Kidney (tissue), 14 donors: ENCODE results near the gene CLASP2. TPM values are rescaled to one million over a fixed set of nuclear protein-coding genes. Genes with fewer than 3 reads are reported as not detected.

Source experiments
- DNase-seq, 5 donors: peaks; one replicate each; pipeline ENCODE4 v3.0.0-alpha.2; 2013 to 2020
- FAIRE-seq: peaks from 2 replicates; lab custom pipeline; 2012; peaks lifted over from hg19 to GRCh38; lab: Jason Lieb, UNC
- H3K27ac ChIP-seq, 2 donors: one replicate each; pipeline ENCODE4 v1.7.0; 2013; ENCODE audit warnings: low read depth in 2 of 2, low read length in 2 of 2, inconsistent platforms in 1 of 2
- H3K27me3 ChIP-seq: one replicate; pipeline ENCODE4 v1.7.1; 2013; ENCODE audit warnings: low read length, inconsistent platforms; ENCODE audit not compliant: control insufficient read depth, insufficient read depth
- H3K36me3 ChIP-seq, 3 donors: one replicate each; pipeline versions ENCODE4 v1.7.0 to v1.7.1; 2013; ENCODE audit warnings: low read length in 3 of 3, control low read depth in 1 of 3, inconsistent platforms in 1 of 3; ENCODE audit not compliant: insufficient read depth in 3 of 3, control insufficient read depth in 2 of 3
- H3K4me1 ChIP-seq, 3 donors: one replicate each; pipeline versions ENCODE4 v1.7.0 to v1.7.1; 2013; ENCODE audit warnings: low read length in 3 of 3, inconsistent platforms in 1 of 3, low read depth in 1 of 3; ENCODE audit not compliant: control insufficient read depth in 2 of 3, insufficient read depth in 2 of 3
- H3K4me3 ChIP-seq, 3 donors: one replicate each; pipeline versions ENCODE4 v1.7.0 to v1.8.1; 2013; ENCODE audit warnings: low read length in 3 of 3, control low read depth in 1 of 3, inconsistent platforms in 1 of 3
- H3K9ac ChIP-seq, 3 donors: one replicate each; pipeline versions ENCODE4 v1.7.0 to v1.7.1; 2013; ENCODE audit warnings: low read length in 3 of 3, control low read depth in 1 of 3, inconsistent platforms in 1 of 3
- H3K9me3 ChIP-seq, 3 donors: one replicate each; pipeline versions ENCODE4 v1.7.0 to v1.7.1; 2013; ENCODE audit warnings: low read length in 3 of 3, control low read depth in 1 of 3, inconsistent platforms in 1 of 3; ENCODE audit not compliant: control insufficient read depth in 2 of 3, insufficient read depth in 1 of 3
- CTCF ChIP-seq: IDR thresholded peaks from 3 replicates; pipeline ENCODE4 v1.5.1; 2012; ENCODE audit warnings: mild to moderate bottlenecking, moderate library complexity, borderline replicate concordance; ENCODE audit not compliant: insufficient read depth; ENCODE audit errors: extremely low read depth
- intact Hi-C: fragments of 100-400 bp; cut with DNase I; formaldehyde crosslinking; loops from one replicate; pipeline ENCODE4 v1.11.1; 2022
- polyA plus RNA-seq: library from polyadenylated mRNA; stranded (reverse); fragments of 350-450 nt; fragmentation: Illumina TruSeq; extraction: RNeasy Lipid Tissue Mini Kit (QIAGEN cat#74804); gene quantifications from one replicate; pipeline ENCODE4 v1.2.3, GENCODE V29; 2014; ENCODE audit warnings: low read depth, low replicate concordance; ENCODE audit not compliant: insufficient read depth
- total RNA-seq: library from RNA; stranded (reverse); fragmentation: NEBNext Ultra II Directional; extraction: Animal tissue kit (Norgen Biotek cat#: 25700); gene quantifications from one replicate; pipeline ENCODE4 v1.2.1, GENCODE V29; 2021
- donor health status: control.
- donor health status: control.
- donor health status: control.
- donor health status: control.
- donor health status: control.
- donor health status: DM: yes; HTN: yes; CAD: no.
- donor health status: Normal renal cell carcinoma (clear cell type).

Gene CLASP2
- total and polyA plus RNA-seq, 2 donors from 2014 or later = 8.8 to 58.5 TPM

DNA sequence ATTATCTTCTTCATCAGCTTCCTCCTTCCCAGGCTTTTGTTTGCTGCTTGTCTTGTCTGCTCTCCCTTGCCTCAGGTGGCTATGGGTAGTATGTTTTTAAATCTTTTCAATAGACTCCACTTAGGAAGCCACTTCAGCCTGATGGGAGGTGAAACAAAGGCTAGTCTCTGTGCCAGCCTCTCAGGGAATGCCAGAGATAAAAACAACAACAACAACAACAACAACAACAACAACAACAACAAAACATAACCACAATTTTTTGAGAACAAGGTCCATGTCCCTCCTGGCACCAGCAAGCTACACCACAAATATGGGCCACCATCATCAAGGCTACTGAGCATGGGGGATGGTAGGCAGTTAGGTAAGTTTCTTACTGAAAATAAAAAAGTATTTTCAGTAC, 213.0 kb downstream of the CLASP2 start:
- H3K27me3 ChIP-seq = no peaks in the 10 kb centered on the region
- FAIRE-seq (no peak), DNase-seq (no peak)
- H3K27ac ChIP-seq = no peak overlapping the region
- H3K9ac ChIP-seq = no peak overlapping the region
- H3K4me3 ChIP-seq = no peak overlapping the region
- intact Hi-C loops = no loop called here
- H3K36me3 ChIP-seq = peaks cover 3 to 16% (median 8%) of the 10 kb centered on the region in 3 donors
- no peaks in the 10 kb centered on the region for H3K9me3 ChIP-seq
- no peaks in the 10 kb centered on the region for H3K4me1 ChIP-seq
- no peak for TF ChIP-seq CTCF

DNA sequence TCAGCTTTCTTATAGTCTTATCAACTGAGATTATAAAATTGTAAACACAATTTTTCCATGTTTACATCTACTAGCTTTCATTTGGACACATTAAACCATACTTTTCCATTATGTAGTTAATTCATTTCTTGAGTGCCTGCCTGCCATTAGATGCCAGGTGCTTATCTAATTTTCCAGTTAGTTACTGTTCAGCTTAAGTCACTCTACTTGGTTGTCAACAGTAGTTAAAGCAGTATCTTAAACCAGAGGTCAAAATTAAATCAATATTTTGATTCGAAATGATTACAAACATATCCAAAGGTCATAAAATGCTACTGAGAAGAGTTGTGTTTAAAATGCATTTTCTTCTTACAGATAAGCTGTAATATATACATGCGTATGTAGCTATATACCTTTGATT, 221.6 kb downstream of the CLASP2 start:
- Histone ChIP-seq H3K9me3 (no peaks in the 10 kb centered on the region), H3K27ac (no peak overlapping the region), H3K4me3 (no peak overlapping the region), H3K4me1 (no peaks in the 10 kb centered on the region), H3K36me3 (peaks cover 0 to 2% (median 0%) of the 10 kb centered on the region in 3 donors), H3K9ac (no peak overlapping the region), H3K27me3 (no peaks in the 10 kb centered on the region)
- no peak for TF ChIP-seq CTCF
- DNase-seq = no peak
- no peak for FAIRE-seq
- intact Hi-C loops = no loop called here

DNA sequence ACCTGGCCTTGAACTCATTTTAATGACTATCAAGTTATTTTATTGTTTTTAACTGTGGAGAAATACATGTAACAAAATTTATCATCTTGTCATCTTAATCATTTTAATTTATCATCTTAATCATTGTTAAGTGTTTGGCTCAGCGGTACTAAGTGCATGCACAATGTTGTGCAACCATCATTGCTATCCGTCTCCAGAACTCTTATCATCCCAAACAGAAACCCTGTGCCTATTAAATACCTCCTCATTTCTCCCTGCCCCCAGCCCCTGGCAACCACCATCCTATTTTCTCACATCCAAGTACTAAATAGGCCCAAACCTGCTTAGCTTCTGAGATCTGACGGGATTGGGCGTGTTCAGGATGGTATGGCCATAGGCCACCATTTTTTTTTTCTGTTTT, 226.3 kb downstream of the CLASP2 start:
- no peaks in the 10 kb centered on the region for H3K27me3 ChIP-seq
- no peak overlapping the region for H3K27ac ChIP-seq
- no peaks in the 10 kb centered on the region for H3K9me3 ChIP-seq
- H3K4me1 ChIP-seq = no peaks in the 10 kb centered on the region
- intact Hi-C loops = no loop called here
- no peak overlapping the region for H3K9ac ChIP-seq
- no peak overlapping the region for H3K4me3 ChIP-seq
- DNase-seq (no peak), FAIRE-seq (no peak)
- no peak for TF ChIP-seq CTCF
- H3K36me3 ChIP-seq = no peaks in the 10 kb centered on the region

DNA sequence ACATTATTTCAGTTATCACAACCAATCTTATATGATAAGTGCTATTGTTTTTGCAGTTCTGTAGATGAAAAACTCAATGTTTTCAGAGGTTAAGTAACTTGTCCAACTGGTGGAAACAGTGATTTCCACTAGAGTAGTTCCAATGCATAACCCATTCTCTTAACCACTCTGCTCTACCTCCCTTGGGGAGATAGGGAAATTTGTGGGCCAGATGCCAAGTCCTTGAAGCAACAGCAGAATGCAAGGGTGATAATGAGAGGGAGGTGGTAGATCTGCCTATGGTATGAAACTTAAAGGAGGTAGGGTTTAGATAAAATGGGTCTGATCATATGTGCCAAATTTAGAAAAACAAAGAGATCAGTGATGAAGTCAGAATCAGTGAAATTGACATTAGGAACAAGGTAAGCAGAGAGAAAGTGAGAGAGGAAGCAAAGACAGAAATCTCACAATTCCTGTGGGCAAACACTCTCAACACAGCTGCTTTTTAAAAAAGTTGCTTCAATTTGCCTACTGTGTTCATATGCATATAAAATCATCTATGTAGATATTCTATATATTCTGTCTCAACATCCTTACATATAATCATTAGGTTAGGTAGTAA, 227.3 kb downstream of the CLASP2 start:
- Histone ChIP-seq H3K36me3 (no peaks in the 10 kb centered on the region), H3K4me1 (no peaks in the 10 kb centered on the region), H3K4me3 (no peak overlapping the region), H3K9ac (no peak overlapping the region), H3K9me3 (no peaks in the 10 kb centered on the region), H3K27me3 (no peaks in the 10 kb centered on the region), H3K27ac (no peak overlapping the region)
- FAIRE-seq (no peak), DNase-seq (peak in 1 of 5 donors; percentile 7)
- TF ChIP-seq CTCF = no peak
- intact Hi-C loops = no loop called here
